Activated CD4-positive, alpha-beta T cell treated with anti-CD3 and anti-CD28 coated beads, Interleukin-2, Interleukin-6, amounts not matched to agents 100 ng/mL and 50 ng/mL, durations not matched to agents 16 hours and 8 hours (primary cell): ENCODE results near the gene ANK2.

ENCODE experiments used
- DNase-seq: peaks from one replicate; pipeline ENCODE4 v3.0.0-alpha.2; 2020

ANK2 gene

GRCh38 chr4:113355550-113356371 lies 306.3 kb downstream of the ANK2 start:
- DNase-seq: peak; percentile 89

- no peak for DNase-seq
Measured at GRCh38 chr4:113356453-113356852, 307.0 kb downstream of the ANK2 start.

GRCh38 chr4:113358784-113359183 lies 309.3 kb downstream of the ANK2 start:
- no peak for DNase-seq

- DNase-seq: no peak
Measured at GRCh38 chr4:113365377-113365776, 315.9 kb downstream of the ANK2 start.

DNA sequence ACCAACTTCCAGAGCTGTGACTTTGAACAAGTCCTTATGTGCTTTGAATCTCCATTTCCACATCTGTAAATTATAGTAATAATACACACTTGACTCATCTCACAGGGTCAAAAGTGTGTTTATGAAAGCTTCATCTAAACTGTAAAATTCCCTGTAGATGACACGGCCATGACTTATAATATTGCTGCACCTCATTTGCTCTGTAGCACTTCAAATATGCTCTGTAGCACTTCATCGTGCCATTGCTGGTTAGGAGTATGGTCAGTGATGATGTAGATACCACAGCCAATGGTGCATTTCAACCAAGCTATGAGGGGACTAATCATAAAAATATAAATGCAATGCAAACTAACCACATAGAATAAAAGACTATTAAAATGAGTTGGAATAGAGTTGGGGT lies 318.6 kb downstream of the ANK2 start:
- no peak for DNase-seq

DNA sequence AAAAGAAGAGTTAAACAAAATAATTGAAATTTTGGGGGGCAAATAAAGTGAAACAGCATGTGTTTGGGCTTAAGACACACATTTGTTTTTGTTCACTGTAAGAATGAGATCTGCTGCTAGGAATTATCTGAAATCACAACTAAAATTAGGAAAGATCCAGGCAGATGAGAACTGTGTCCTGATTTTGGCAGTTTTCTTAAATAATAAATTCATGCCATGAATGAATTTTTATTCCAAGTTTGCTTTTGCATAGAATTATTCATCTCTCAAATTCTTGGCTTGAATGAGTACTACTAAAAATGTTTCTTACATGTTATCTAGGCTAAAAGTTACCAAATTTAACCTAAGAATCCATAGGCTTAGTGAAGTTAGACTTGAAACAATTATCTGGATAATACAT lies 321.7 kb downstream of the ANK2 start:
- no peak for DNase-seq

- no peak for DNase-seq
Measured at GRCh38 chr4:113375964-113376666, 326.7 kb downstream of the ANK2 start.

GRCh38 chr4:113378836-113379235 lies 329.4 kb downstream of the ANK2 start:
- DNase-seq: no peak

DNA sequence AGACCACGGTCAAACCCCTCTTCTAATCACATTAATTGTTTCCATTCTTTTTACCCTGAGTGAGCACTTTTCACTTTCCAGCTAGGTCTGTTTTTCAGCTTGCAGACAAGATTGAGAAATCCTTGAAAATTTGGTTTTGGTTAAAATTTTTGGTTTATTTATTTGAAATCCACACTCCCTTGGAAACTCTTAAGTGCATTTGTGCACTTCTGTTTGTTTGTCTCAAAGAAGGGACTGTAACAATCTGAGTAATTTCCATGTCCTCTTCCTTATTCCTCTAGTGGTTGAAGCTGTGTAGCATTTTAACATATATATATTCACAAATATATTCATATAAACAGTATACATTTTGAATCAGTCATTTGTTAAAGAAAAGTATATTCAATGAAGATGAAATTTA lies 333.3 kb downstream of the ANK2 start:
- DNase-seq: no peak

DNA sequence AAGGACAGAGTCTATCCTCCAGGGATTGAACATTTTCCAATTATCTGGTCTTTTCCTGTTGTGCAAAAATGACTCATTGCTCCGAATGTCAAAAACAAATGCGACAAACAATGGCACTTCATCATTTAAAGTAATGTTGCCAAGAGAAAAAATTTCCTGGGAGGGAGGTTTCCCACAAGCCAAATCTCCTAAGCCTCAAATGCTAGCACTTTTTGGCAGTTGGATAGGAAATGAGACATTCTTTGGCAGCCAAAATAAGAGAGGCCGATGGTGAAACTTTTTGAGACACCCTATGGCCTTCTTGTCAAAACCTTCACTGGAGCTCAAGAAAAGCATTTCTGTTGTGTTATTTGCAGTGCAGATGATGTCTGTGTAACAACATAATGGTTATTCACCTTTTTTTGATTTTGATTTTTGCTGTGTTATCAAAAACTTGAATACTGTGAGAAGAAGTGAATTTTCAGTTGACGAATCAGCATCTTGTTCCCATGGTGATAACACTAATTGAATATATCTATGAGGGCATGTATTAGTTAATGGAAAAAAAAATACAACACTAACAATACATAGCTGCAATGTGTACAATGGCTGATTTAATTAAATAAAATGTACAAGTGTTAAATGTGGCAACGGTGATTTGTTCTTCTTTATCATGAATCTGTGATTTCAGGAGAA lies 333.8 kb downstream of the ANK2 start:
- DNase-seq: no peak

DNA sequence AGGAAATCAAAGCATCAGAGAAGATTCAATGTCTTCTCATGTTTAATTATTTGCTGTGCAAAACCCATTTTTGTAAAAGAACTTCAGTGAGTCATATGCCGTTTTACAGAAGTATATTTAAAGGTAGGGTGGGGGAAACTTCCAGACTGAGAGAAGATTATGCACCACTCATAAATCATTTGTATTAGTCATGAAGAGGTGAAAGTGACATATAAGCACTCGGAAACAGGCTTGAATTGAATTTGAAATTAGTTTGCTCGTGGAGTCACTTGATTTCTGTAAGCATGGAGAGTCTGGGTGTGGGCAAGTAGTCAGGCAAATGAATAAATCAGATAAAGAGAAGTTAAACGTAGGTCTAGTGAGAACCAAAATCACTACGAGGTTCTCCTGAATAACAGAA lies 335.1 kb downstream of the ANK2 start:
- peak; percentile 10 for DNase-seq

DNA sequence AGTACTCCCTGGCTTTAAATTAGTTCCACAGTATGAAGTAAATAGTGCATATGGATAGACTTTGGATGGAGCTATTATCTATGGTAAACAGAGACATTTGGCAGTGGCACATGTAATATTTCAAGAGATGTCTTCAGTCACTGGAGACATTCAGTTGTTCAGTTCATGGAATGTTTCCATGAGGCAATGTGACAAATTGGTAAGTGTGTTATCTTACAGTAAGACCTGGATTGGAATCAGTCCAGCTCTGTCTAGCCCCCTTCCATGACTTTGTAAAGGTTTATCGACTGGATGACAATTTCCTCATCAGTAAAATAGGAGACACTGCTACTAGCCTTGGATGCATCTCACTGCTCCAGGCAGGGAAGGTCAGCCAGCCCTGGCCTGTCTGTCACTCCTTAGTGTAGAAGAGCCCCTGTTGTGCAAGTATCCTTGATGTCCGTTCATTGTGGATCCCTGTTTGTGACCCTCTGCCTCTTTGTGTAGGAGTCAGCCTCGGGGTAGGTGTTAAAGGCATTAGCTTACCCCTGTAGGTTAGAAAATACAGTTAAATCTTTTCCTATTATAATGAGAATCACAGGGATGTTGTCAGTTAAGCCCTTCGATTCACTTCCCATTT lies 335.9 kb downstream of the ANK2 start:
- no peak for DNase-seq

GRCh38 chr4:113389160-113389559 lies 339.7 kb downstream of the ANK2 start:
- no peak for DNase-seq

GRCh38 chr4:113390850-113391249 lies 341.4 kb downstream of the ANK2 start:
- DNase-seq: no peak

DNA sequence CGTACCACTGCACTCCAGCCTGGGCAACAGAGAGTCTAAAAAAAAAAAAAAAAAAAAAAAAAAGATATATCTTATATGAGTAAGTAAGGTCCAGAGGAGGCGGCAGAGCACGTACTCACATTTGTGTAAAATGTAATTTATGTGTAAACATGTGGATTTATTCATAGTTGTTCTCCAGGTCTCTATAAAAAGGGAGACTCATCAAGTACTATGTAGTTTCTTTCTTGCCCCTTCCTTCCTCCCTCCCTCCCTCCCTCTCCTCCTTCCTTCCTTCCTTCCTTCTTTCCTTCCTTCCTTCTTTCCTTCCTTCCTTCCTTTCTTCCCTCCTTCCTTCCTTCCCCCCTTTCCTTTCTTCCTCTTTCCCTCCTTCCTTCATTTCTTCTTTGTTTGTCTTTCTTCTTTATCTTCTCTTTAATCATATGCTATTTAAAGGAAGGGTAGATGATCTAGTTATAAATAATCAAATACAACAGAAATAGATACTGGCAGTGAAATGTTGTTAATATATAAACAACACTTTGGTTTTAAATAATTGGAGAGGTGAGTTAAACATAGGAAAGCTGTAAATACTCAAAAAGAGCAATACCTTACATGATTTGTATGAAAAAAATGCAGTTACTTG lies 344.8 kb downstream of the ANK2 start:
- DNase-seq: no peak

- peak; percentile 86 for DNase-seq
Measured at GRCh38 chr4:113394730-113395530, 345.5 kb downstream of the ANK2 start.

GRCh38 chr4:113397114-113397701 lies 347.8 kb downstream of the ANK2 start:
- no peak for DNase-seq

DNA sequence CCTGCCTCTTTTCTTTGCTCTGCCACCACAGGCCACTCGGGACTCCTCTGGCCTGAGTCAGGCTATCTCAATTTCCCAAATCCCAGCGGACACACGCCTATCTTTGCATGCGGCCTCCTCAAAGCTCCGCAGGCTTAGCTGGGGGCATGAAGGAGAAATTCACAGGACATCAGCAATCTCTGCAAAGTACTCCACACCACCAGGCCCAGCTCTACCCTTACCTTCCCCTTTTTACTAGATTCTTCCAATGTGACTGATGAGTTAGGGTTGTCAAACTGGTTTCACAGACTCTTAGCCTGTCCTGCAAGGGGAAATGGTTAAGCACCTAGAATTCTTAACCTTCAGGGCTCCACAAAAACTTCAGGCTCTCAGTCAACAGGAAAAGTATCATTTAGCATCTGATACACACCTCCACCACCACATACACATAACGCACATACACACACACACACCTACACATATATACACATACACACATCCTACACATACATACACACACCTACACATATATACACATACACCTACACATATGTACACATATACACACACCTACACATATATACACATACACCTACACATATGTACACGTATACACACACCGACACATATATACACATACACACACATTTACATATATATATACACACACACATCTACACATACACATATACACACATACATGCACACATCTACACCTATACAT lies 349.1 kb downstream of the ANK2 start:
- DNase-seq: no peak

DNA sequence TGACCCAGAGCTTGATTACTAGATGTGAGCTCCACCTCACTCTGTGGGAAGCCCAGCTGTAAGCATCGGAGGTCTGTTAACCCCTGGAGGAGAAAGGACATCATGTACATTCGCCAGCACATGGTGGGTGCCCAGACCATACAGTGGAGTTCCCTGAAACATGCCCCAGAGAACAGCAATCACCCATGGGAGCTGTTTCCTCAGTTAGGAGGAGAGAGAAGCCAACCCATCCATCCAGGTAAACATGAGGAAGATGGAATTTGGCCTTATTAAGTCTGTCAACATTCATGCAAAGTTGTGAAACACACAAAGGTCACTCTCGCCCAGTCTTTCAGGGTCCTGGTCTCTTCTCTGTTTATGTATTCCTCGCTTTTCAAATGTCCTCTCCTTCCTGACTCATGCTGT lies 354.7 kb downstream of the ANK2 start:
- no peak for DNase-seq

DNA sequence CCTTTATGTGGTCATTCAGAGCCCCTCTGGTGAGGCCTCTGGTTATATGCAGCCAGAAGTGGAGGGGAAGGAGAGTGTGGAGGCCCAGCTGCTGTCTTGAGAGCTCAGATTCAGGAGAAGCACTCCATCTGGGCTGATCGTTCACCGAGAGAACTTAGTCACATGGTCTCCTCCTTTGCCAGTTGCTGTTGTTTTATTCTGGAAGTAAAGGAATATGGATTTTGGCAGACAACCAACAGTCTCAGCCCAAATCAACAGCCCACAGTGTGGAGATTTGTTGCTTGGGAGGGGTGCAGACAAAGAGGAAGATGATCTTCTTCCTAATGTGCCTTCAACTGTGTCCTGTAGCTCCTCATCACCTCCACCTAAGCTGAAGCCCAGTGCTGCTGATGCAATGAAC lies 355.4 kb downstream of the ANK2 start:
- no peak for DNase-seq
